GM19463 (cell line): ENCODE data around the gene IFT27.

Experiments
- ATAC-seq: cut with Tn5 transposase; IDR thresholded peaks from one replicate; pipeline ENCODE4 v1.9.1; 2021; ENCODE audit warnings: mild to moderate bottlenecking, moderate library complexity; ENCODE audit not compliant: unreplicated experiment

Gene IFT27

GRCh38 chr22:36775964-36776669 lies at the start of gene IFT27:
IFT27 (minus strand) TSS chr22:36776119; CDS start chr22:36775707, 412 bp downstream.
- ATAC-seq, result peak; percentile 92

- no peak for ATAC-seq
Measured at GRCh38 chr22:36824655-36825054, 48.7 kb upstream of the IFT27 start.

GRCh38 chr22:36823186-36823839 lies 47.4 kb upstream of the IFT27 start:
- no peak for ATAC-seq

- ATAC-seq, result no peak
Measured at GRCh38 chr22:36822581-36822980, 46.7 kb upstream of the IFT27 start.

GRCh38 chr22:36819112-36819511 lies 43.2 kb upstream of the IFT27 start:
- ATAC-seq, result no peak

- no peak for ATAC-seq
Measured at GRCh38 chr22:36818010-36818642, 42.2 kb upstream of the IFT27 start.

- ATAC-seq, result no peak
Measured at GRCh38 chr22:36817525-36817848, 41.6 kb upstream of the IFT27 start.

GRCh38 chr22:36816636-36817524 lies 41.0 kb upstream of the IFT27 start, which contains the start of gene PVALB:
PVALB (minus strand) TSS chr22:36817035; CDS start chr22:36817005, 30 bp downstream.
- no peak for ATAC-seq

- no peak for ATAC-seq
Measured at GRCh38 chr22:36816339-36816635, 40.4 kb upstream of the IFT27 start.

GRCh38 chr22:36815558-36816338 lies 39.8 kb upstream of the IFT27 start:
- ATAC-seq, result no peak

GRCh38 chr22:36814801-36815200 lies 38.9 kb upstream of the IFT27 start:
- no peak for ATAC-seq

GRCh38 chr22:36811094-36811800 lies 35.3 kb upstream of the IFT27 start:
- ATAC-seq, result no peak

- ATAC-seq, result no peak
Measured at GRCh38 chr22:36809351-36809750, 33.4 kb upstream of the IFT27 start.

- no peak for ATAC-seq
Measured at GRCh38 chr22:36808721-36809344, 32.9 kb upstream of the IFT27 start.

GRCh38 chr22:36807627-36808026 lies 31.7 kb upstream of the IFT27 start:
- ATAC-seq, result no peak

- ATAC-seq, result no peak
Measured at GRCh38 chr22:36806835-36807234, 30.9 kb upstream of the IFT27 start.

GRCh38 chr22:36803358-36803757 lies 27.4 kb upstream of the IFT27 start:
- ATAC-seq, result no peak

GRCh38 chr22:36798674-36799066 lies 22.8 kb upstream of the IFT27 start:
- ATAC-seq, result no peak

GRCh38 chr22:36797911-36798673 lies 22.2 kb upstream of the IFT27 start:
- ATAC-seq, result peak; percentile 44
